Superior temporal gyrus (tissue), 1 donor: ENCODE data around the gene FFAR3.

Experiments used
- DNase-seq: peaks from one replicate; pipeline ENCODE4 v3.0.0-alpha.2; 2016; ENCODE audit errors: extremely low spot score

Gene FFAR3, protein sequence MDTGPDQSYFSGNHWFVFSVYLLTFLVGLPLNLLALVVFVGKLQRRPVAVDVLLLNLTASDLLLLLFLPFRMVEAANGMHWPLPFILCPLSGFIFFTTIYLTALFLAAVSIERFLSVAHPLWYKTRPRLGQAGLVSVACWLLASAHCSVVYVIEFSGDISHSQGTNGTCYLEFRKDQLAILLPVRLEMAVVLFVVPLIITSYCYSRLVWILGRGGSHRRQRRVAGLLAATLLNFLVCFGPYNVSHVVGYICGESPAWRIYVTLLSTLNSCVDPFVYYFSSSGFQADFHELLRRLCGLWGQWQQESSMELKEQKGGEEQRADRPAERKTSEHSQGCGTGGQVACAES

DNA sequence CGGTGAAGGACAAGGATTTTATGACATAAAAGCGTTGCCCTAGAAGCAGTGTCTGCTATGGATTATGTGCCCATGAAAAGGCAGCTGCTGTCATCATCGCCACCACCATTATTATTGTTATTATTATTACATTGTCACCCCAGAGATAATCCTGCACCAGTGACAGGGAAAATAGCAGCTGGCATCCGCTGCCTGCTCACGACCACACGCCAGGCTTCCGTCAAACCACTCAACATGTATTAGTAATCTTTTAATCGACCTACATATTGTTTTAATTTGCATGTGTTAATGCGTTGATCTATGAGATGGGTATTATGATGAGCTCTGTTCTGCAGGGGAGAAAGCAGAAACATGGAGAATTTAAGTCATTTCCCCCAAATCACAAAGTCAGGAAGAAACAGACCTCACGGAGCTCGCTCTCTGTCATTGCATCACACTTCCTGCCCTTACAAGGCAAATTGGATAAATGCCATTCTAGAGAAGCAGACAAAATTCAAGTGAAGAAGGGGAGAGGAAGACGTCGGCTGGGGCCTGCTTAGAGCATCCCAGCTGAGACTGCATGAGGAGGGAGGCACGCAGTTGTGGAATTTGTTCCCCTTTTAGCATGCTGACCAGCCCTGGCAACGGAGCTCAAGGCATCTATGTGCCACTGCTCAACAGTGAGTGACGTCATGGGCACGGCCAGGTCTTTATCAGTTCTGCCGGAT, at the start of gene FFAR3:
Gene FFAR3, plus strand, starts transcription at position 594 of the 707 bp plus-strand sequence. CDS start 431 bp downstream, outside the sequence.
- no peak for DNase-seq

DNA sequence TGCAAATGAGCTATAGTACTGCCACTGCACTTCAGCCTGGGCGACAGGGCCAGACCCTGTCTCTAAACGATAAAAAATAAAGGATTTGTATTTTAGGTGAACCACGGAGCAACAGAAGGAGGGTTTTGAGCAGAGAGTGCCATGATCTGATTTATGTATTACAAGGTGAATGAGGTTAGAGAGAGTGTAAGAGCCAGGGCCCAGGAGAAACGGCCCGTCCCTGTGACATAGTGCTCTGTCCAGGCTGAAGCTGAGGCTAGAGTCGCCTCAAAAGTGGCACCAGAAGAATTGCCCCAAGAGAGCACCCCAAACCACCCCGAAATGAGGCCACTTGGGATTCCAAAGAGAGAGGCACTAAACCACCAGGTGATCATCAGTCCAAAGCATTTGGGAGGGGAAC, 49.4 kb upstream of the FFAR3 start:
- no peak for DNase-seq

DNA sequence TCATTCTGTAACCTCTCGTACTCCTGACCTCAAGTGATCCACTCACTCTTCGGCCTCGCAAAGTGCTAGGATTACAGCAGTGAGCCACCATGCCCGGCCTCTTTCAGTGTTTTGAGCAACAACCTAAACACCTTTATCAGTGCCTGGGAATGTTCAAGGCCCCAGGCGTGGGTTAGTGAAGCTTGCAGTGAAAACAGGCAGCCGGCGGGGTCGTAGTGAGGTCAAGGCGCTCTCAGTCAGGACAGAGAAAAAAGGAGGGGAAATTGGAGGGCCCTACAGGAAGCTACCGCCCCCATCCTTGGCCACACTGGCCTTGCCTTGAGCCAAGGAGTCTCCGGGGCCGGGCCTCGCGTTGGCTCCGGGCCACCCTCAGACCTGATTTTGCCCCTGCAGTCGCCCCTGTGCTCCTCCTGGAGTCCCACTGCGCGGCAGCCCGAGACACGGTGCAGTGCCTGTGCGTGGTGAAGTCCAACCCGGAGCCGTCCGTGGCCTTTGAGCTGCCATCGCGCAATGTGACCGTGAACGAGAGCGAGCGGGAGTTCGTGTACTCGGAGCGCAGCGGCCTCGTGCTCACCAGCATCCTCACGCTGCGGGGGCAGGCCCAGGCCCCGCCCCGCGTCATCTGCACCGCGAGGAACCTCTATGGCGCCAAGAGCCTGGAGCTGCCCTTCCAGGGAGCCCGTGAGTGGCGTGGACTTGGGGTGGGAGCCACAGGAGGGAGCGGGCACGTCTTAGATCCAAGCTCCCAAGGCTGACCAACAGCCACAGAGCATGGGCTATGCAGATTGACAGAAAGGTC, 48.6 kb upstream of the FFAR3 start:
- DNase-seq, result no peak

DNA sequence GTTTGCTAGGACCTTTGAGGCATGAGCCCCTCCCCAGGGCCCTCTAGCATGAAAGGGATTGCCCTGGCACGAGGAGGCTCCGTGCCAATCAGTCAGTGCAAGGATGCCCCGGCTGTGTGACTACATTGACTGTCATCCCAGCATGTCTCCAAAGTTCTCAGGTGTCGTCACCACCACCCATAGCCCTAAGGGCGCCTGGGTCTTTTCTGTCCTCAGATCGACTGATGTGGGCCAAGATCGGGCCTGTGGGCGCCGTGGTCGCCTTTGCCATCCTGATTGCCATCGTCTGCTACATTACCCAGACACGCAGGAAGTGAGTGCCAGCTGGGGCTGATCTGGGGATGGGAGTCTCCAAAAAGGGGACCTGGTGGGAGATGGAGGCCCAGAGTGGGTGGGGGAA, 47.9 kb upstream of the FFAR3 start:
- DNase-seq, result no peak

- no peak for DNase-seq
Observed at GRCh38 chr19:35310811-35311465, 47.3 kb upstream of the FFAR3 start.

DNA sequence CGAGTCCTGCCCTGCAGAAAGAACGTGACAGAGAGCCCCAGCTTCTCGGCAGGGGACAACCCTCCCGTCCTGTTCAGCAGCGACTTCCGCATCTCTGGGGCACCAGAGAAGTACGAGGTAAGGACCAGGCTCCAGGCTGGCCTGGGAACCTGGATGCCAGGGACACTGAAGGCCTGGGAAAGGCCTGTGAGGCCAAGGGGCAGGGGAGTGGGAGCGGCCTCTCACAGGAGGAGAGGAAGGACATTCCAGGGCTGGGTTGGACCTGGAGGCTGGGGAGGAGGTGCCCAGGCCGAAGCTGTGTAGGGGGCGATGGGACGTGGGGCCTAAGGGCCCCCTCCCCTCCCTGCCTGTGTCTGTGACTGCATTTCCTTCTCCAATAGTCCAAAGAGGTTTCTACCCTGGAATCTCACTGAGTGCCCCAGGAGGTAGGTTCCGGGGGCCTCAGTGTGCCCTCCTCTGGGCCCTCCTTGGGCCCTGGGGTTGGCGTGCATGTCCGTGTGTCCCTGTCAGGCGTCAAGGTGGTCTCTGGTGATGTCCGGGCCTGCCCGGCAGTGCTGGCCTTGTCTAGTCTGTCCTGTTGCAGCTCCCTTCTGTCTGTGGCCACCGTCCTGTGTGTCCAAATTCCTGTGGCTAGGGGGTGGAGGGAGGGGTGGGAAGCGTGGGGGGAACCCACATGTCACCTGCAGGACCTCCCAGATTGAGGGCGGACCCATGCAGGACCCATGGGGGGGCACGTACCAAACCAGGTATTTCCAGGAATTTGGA, 46.2 kb upstream of the FFAR3 start:
- no peak for DNase-seq

DNA sequence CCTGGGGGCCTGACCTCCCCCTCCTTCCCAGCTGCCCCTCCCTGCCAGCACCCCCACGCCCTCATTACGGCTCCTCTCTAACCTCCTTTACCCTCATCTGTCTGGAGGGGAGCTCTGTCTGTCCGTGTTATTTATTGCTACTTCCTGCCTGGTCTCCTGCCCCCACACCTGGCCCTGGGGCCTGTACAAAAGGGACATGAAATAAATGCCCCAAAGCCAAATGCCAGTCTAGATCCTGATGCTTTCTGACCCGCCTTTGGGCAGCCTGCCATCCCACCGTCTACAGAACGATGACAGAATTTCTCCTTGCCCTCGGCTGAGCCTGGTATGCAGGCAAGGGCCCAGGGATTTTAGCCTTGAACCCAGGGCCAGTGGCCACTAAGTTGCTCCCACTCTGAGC, 44.7 kb upstream of the FFAR3 start:
- DNase-seq, result no peak

- no peak for DNase-seq
Observed at GRCh38 chr19:35314031-35314430, 44.2 kb upstream of the FFAR3 start.

GRCh38 chr19:35314858-35315470, 43.3 kb upstream of the FFAR3 start:
- DNase-seq, result no peak

GRCh38 chr19:35315883-35316282, 42.4 kb upstream of the FFAR3 start:
- no peak for DNase-seq

GRCh38 chr19:35316560-35316959, 41.7 kb upstream of the FFAR3 start:
- DNase-seq, result no peak

- DNase-seq, result no peak
Observed at GRCh38 chr19:35317464-35318043, 40.7 kb upstream of the FFAR3 start.

GRCh38 chr19:35318679-35319448, 39.4 kb upstream of the FFAR3 start:
- peak; percentile 83 for DNase-seq

DNA sequence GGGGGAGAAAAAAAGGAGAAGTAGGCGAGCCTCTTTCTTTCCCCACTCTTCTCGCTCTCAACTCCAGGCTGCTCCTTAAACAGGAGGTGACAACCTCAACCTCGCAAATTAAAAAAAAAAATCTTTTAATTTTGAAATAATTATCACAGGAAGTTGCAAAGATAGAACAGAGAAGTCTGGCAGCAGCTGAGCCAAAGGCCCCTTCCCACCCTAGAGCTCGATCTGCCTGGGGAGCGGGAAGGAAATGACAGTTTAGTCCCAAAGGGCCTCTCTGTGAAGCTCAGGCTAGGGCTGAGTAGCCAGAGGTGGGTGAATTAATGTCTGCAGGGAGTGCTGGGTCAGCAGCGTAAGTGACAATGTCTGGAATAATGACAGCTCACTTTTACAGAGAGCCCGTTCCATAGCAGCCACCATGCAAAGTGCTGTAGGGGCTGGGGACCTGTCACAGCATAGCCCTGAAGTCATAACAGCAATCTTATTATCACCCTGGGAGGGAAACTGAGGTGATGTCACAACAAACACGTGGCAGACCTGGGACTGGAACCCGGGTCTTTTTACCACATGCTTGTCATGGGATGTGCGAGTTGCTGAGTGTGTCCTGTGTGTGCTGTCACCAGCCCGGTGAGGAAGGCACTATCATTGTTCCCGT, 38.1 kb upstream of the FFAR3 start:
- no peak for DNase-seq

- DNase-seq, result no peak
Observed at GRCh38 chr19:35321291-35321690, 37.0 kb upstream of the FFAR3 start.

GRCh38 chr19:35322014-35322413, 36.2 kb upstream of the FFAR3 start:
- DNase-seq, result no peak

- no peak for DNase-seq
Observed at GRCh38 chr19:35327642-35328041, 30.6 kb upstream of the FFAR3 start.

DNA sequence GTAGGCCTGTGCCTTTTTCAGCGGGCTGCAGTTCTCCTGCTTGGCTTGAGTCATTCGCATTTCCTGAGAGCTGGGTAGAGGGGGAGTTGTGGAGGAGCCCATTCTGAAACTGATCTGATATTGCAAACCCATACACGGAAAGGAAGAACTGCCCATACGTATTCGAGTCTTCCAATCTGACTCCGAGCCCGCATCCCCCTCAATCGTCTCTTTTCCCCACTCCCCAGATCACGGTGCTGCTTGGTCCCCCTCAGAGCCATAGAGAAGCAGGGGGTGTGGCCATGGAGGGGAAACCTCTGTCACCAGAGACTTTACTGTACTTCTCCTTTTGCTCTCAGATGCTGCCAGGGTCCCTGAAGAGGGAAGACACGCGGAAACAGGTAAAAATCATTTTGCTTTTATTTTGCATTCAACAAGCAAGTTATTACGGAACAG, 29.4 kb upstream of the FFAR3 start, which contains the start of gene CD22:
Gene CD22, plus strand, starts transcription at position 337 of the 435 bp plus-strand sequence. CDS start 2,854 bp downstream, outside the sequence.
- no peak for DNase-seq

GRCh38 chr19:35329323-35329722, 28.9 kb upstream of the FFAR3 start:
- DNase-seq, result no peak
